ENCODE results near the gene SPATA21.
A peak's percentile ranks its signal among the peaks of the same experiment; 100 is the strongest.
"Not testable (repeated sequence)": the region's sequence is repeated elsewhere in the genome, so short reads cannot be mapped to it uniquely, and the experiment has no call there.

SPATA21 gene

DNA sequence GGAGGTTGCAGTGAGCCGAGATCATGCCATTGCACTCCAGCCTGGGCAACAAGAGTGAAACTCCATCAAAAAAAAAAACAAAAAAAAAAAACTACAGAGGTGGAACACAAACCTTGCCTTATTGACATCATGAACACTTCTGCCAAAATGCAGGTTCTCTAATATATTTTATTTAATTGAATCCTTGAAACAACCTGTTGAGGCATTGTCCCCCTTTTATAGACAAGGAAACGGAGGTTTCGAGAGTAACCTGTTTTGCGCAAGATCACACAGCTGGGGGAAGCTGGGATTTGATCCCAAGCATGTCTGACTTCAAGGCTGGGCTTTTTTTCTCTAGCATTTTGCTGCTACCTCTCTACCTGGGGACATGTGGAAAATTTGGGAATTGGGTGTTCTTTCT lies 67.4 kb downstream of the SPATA21 start:
- no peak for DNase-seq (ENCODE audit: extremely low read depth, low read depth)

GRCh38 chr1:16367968-16368890 lies 69.0 kb downstream of the SPATA21 start:
- no peak for TF ChIP-seq CTCF (IDR thresholded peaks at IDR 0.05; ENCODE audit: low read depth, low read length)
- no peak for DNase-seq (ENCODE audit: extremely low read depth, low read depth)

More for the DNA sequence above, 67.4 kb downstream of the SPATA21 start:
- no peak for TF ChIP-seq CTCF (IDR thresholded peaks at IDR 0.05; ENCODE audit: low read depth, low read length)

GRCh38 chr1:16367258-16367967 lies 69.8 kb downstream of the SPATA21 start:
- peak; percentile 79 for DNase-seq (ENCODE audit: extremely low read depth, low read depth)
- TF ChIP-seq CTCF (IDR thresholded peaks at IDR 0.05; ENCODE audit: low read depth, low read length), result no peak

- TF ChIP-seq CTCF (IDR thresholded peaks at IDR 0.05; ENCODE audit: low read depth, low read length), result no peak
- peak; percentile 99 for DNase-seq (ENCODE audit: extremely low read depth, low read depth)
Measured at GRCh38 chr1:16366722-16367257, 70.4 kb downstream of the SPATA21 start, which contains the start of gene SZRD1. Gene SZRD1 (plus strand): TSS chr1:16367242. CDS start chr1:16367258, 16 bp downstream.

DNA sequence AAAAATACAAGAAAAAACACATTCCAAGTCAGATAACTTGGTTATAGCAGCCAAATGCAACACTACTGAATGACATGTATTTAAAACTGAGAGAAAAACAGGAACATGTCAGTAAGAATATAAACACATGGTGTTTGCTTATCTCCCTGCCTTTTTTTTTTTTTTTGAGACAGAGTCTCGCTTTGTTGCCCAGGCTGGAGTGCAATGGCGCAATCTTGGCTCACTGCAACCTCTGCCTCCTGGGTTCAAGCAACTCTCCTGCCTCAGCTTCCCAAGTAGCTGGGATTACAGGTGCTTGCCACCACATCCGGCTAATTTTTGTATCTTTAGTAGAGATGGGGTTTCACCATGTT lies 72.1 kb downstream of the SPATA21 start:
- not testable (repeated sequence) for DNase-seq (ENCODE audit: extremely low read depth, low read depth)

GRCh38 chr1:16356867-16357266 lies 80.4 kb downstream of the SPATA21 start:
- DNase-seq (ENCODE audit: extremely low read depth, low read depth), result no peak
- TF ChIP-seq CTCF (IDR thresholded peaks at IDR 0.05; ENCODE audit: low read depth, low read length), result no peak

DNA sequence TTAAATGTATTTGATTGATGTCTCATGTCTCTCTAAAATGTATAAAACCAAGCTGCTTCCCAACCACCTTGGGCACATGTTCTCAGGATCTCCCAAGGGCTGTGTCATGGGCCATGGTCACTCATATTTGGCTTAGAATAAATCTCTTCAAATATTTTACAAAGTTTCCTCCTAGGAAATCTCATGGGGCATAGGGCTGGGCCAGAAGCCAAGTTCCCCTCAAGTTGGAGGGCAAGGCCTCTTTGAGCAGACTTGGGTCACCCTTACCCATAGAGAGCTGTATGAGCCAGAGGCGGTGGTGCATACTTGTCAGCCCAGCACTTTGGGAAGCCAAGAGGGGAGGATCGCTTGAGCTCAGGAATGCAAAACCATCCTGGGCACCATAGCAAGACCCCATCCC lies 82.6 kb downstream of the SPATA21 start:
- DNase-seq (ENCODE audit: extremely low read depth, low read depth), result no peak
- TF ChIP-seq CTCF (IDR thresholded peaks at IDR 0.05; ENCODE audit: low read depth, low read length), result no peak

All from AG09319 (cell line).